ENCODE results near the gene COL4A5. TPM values are rescaled to one million over a fixed set of nuclear protein-coding genes. Genes with fewer than 3 reads are reported as not detected.

COL4A5 gene
- total and polyA plus RNA-seq, 4 donors, result 0.63 to 10.3 (median 1.2) TPM

- Histone ChIP-seq H3K9me3 (ENCODE audit: control insufficient read depth in 4 of 4, low read length in 3 of 4) (no peaks in the 10 kb centered on the region), H3K27ac (ENCODE audit: low read depth in 1 of 2, low read length in 2 of 2) (no peak overlapping the region), H3K4me3 (ENCODE audit: low read depth in 1 of 3, low read length in 3 of 3) (no peak overlapping the region), H3K27me3 (ENCODE audit: control insufficient read depth in 4 of 4, insufficient read depth in 4 of 4, low read length in 3 of 4) (no peaks in the 10 kb centered on the region), H3K4me1 (ENCODE audit: control insufficient read depth in 4 of 4, insufficient read depth in 4 of 4, low read length in 3 of 4) (no peaks in the 10 kb centered on the region), H3K9ac (ENCODE audit: low read depth in 1 of 2, low read length in 2 of 2) (no peak overlapping the region), H3K36me3 (ENCODE audit: control insufficient read depth in 4 of 4, insufficient read depth in 3 of 4, low read depth in 1 of 4, low read length in 3 of 4) (no peaks in the 10 kb centered on the region)
- 81% methylated on average over 1 of the region's 1 CpG for WGBS
- no peak for DNase-seq (ENCODE audit: low spot score)
- TF ChIP-seq REST (IDR thresholded peaks at IDR 0.05) (no peak), JUND (IDR thresholded peaks at IDR 0.05) (no peak), HNF4G (IDR thresholded peaks at IDR 0.05) (no peak), FOXA1 (IDR thresholded peaks at IDR 0.05) (no peak), CTCF (IDR thresholded peaks at IDR 0.05; ENCODE audit: low read depth, low read length, missing input control) (no peak), RAD21 (IDR thresholded peaks at IDR 0.05) (no peak), NR2F2 (IDR thresholded peaks at IDR 0.05) (no peak), SP1 (IDR thresholded peaks at IDR 0.05) (no peak), MAX (IDR thresholded peaks at IDR 0.05) (no peak), ZBTB33 (IDR thresholded peaks at IDR 0.05) (no peak), ATF3 (IDR thresholded peaks at IDR 0.05) (no peak), FOXA2 (IDR thresholded peaks at IDR 0.05) (no peak), RXRA (IDR thresholded peaks at IDR 0.05) (no peak)
These were observed 28.8 kb downstream of the COL4A5 start for GRCh38 chrX:108468486-108468885.

GRCh38 chrX:108473979-108474378 is 34.3 kb downstream of the COL4A5 start:
- Histone ChIP-seq H3K27me3 (ENCODE audit: control insufficient read depth in 4 of 4, insufficient read depth in 4 of 4, low read length in 3 of 4) (peaks cover 0 to 3% (median 0%) of the 10 kb centered on the region in 4 donors), H3K4me3 (ENCODE audit: low read depth in 1 of 3, low read length in 3 of 3) (no peak overlapping the region), H3K4me1 (ENCODE audit: control insufficient read depth in 4 of 4, insufficient read depth in 4 of 4, low read length in 3 of 4) (no peaks in the 10 kb centered on the region), H3K9me3 (ENCODE audit: control insufficient read depth in 4 of 4, low read length in 3 of 4) (no peaks in the 10 kb centered on the region), H3K9ac (ENCODE audit: low read depth in 1 of 2, low read length in 2 of 2) (no peak overlapping the region), H3K36me3 (ENCODE audit: control insufficient read depth in 4 of 4, insufficient read depth in 3 of 4, low read depth in 1 of 4, low read length in 3 of 4) (no peaks in the 10 kb centered on the region), H3K27ac (ENCODE audit: low read depth in 1 of 2, low read length in 2 of 2) (no peak overlapping the region)
- no peak for DNase-seq (ENCODE audit: low spot score)
- TF ChIP-seq CTCF (IDR thresholded peaks at IDR 0.05; ENCODE audit: low read depth, low read length, missing input control) (no peak), GABPA (IDR thresholded peaks at IDR 0.05 in 1 of 2, conservative IDR thresholded peaks at IDR 0.05 in 1 of 2) (no peak), REST (IDR thresholded peaks at IDR 0.05) (no peak), YY1 (IDR thresholded peaks at IDR 0.05) (no peak), RXRA (IDR thresholded peaks at IDR 0.05) (no peak), SP1 (IDR thresholded peaks at IDR 0.05) (no peak), HNF4G (IDR thresholded peaks at IDR 0.05) (no peak), EGR1 (IDR thresholded peaks at IDR 0.05; ENCODE audit: low read depth in 2 of 2) (no peak), JUND (IDR thresholded peaks at IDR 0.05) (no peak), FOXA1 (IDR thresholded peaks at IDR 0.05) (no peak), FOXA2 (IDR thresholded peaks at IDR 0.05) (no peak)
